Stromal cell of bone marrow (primary cell): Measurements from ENCODE around the gene SAMD1.
A peak's percentile ranks its signal among the peaks of the same experiment; 100 is the strongest.
"Not testable (repeated sequence)": the region's sequence is repeated elsewhere in the genome, so short reads cannot be mapped to it uniquely, and the experiment has no call there.

ENCODE experiments used
- DNase-seq: peaks from one replicate; pipeline ENCODE4 v3.0.0-alpha.2; 2012; ENCODE audit warnings: low read depth

The SAMD1 gene

DNA sequence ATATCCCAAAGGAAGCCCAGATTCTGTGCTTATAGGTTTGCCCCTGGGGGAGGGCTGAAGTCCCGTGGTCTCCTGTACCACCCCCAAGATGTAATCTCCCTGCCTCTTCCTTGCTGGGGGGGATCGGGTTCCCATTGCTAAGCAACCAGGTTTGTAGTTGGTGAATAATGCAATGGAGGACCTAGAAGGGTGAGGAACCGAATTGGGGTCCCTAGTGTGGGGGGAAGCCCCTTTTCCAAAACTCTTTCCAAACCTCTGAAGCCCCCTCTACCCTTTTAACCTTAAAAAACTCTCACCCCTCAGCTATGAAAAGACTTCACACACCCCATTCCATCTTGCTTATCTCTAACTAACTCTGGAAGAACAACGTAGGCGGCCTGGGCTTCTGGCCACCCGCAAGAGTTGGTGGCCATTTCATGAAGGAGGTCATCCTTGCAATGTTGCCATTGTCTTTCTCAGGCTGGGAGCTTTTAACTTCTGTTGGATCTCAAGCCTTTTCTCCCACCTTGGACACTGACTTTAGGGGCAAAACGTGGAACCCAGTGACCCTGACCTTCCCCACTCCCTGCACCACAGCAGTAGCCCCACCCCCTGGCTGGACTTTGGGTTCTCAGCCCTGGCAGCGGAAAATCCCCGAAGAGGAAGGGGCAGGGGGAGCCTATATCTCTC is 29.3 kb downstream of the SAMD1 start:
- no peak for DNase-seq

GRCh38 chr19:14059652-14060155 is 30.8 kb downstream of the SAMD1 start:
- DNase-seq: no peak

- no peak for DNase-seq
These were observed 31.5 kb downstream of the SAMD1 start for GRCh38 chr19:14059093-14059480.

- no peak for DNase-seq
These were observed 32.1 kb downstream of the SAMD1 start for GRCh38 chr19:14058182-14059092.

DNA sequence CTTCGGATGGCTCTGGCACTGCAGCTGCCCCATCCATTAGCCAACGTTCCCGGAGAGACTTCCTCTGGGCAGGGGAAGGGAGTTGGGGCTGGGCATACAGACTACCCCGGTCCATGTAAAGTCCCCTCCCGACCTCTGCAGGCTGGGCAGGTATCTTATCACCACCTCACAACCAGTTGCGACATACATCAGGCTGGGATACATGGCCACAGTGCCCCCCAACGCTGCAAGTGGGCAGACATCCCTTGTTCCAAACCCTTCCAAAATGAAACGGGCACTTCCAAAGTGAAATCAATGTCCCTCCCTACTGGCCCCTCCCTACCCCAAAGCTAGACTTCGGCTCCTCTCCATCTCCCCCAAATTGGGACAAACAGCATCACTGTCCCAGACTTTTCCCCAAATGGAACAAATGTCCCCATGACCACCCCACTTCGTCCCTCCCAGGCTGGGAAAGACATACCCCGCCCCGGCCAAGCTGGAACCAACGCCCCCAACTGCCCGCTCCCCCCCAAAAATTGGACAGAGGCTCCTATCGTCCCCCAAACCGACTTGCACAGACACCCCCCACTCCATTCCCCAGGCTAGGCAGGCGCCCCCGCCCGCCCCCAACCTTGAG is 33.7 kb downstream of the SAMD1 start:
- DNase-seq: no peak

- DNase-seq: no peak
These were observed 34.4 kb downstream of the SAMD1 start for GRCh38 chr19:14056069-14056666.

- DNase-seq: no peak
These were observed 35.2 kb downstream of the SAMD1 start for GRCh38 chr19:14055396-14055795.

DNA sequence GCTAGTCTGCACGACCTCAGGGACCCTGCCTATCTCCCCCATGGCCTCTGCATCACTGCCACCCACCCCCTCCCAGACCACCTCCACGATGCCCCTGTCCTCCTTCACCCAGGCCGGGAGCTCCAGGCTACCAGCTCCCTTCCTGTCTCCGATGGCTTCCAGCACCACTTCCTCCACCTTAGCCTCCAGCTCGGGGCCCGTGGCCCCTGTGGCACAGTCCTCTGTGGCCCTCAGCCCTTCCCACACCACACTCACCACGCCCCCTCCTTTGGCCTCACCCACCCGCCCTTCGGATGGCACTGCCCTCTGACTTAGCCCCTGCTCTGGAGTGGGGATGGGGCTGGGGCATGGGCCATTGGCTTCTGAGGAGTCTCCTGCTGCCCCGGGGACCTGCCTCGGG is 35.8 kb downstream of the SAMD1 start:
- no peak for DNase-seq

GRCh38 chr19:14054099-14054498 is 36.5 kb downstream of the SAMD1 start:
- DNase-seq: no peak

GRCh38 chr19:14053500-14053899 is 37.1 kb downstream of the SAMD1 start:
- DNase-seq: no peak

DNA sequence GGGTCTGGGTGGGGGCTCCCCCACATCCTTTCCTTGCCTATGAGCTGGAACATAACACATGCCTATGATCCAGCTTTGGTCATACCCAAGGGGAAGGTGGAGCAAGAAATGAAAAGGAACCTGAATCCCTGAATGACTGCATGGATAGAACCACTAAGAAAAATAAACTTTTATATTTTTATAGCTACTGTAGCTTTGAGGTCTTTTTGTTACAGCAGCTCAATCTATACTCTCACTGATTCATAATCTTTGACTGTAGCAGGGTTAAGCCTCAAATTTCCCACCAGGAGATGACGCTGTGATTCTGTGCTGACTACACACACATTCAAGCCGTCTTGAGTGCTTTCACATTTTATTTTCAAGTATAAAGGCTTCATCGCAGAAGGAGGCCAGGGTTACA is 37.5 kb downstream of the SAMD1 start:
- no peak for DNase-seq

- DNase-seq: no peak
These were observed 38.1 kb downstream of the SAMD1 start for GRCh38 chr19:14052470-14052869.

- no peak for DNase-seq
These were observed 38.6 kb downstream of the SAMD1 start for GRCh38 chr19:14051980-14052379.

DNA sequence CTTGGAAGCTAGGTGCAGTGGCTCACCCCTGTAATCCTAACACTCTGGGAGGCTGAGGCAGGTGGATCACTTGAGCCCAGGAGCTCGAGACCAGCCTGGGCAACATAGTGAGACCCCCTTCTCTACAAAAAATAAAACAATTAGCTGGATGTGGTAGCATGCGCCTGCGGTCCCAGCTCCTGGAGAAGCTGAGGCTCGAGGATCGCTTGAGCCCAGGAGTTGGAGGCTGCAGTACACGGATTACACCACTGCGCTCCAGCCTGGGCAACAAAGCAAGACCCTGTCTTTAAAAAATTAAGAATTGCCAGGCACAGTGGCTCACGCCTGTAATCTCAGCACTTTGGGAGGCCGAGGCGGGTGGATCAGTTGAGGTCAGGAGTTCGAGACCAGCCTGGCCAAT is 39.6 kb downstream of the SAMD1 start:
- DNase-seq: not testable (repeated sequence)

DNA sequence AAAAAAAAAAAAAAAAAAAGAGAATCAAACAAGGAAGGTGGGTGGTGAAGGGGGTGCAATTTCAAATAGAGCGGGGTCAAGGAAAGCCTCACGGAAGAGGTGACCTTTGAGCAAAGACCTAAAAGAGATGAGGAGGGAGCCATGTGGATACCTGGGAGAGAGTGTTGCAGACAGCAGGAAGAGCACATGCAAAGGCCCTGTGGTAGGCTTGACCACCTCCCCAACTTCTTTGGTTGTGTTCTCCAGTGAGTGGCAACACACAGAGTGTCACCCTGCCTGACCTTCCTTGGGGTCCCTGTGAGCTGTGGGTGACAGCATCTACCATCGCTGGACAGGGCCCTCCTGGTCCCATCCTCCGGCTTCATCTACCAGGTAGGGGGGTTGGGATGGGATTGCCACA is 40.0 kb downstream of the SAMD1 start:
- DNase-seq: no peak

- DNase-seq: no peak
These were observed 42.0 kb downstream of the SAMD1 start for GRCh38 chr19:14048443-14049153.

- not testable (repeated sequence) for DNase-seq
These were observed 42.7 kb downstream of the SAMD1 start for GRCh38 chr19:14047866-14048265.

- peak; percentile 57 for DNase-seq
These were observed 47.6 kb downstream of the SAMD1 start for GRCh38 chr19:14042659-14043608.

DNA sequence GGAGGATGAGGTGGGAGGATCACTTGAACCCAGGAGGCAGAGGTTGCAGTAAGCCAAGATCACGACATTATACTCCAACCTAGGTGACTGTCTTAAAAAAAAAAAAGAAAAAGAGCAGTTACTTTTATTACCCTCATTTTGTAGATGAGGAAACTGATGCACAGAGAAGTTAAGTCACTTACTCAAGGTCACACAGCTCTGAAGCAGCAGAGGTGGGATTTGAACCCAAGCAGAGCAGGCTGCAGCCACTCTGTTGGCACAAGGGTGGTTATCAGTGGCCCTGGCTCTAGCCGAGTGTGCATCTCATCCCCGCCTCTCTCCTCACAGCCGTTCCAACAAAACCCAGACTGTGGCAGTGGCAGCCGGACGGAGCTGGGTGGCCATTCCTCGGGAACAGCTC is 51.4 kb downstream of the SAMD1 start:
- DNase-seq: no peak
